ENCODE measurements around the gene PFKFB2.
A peak's percentile ranks its signal among the peaks of the same experiment; 100 is the strongest.

DNA sequence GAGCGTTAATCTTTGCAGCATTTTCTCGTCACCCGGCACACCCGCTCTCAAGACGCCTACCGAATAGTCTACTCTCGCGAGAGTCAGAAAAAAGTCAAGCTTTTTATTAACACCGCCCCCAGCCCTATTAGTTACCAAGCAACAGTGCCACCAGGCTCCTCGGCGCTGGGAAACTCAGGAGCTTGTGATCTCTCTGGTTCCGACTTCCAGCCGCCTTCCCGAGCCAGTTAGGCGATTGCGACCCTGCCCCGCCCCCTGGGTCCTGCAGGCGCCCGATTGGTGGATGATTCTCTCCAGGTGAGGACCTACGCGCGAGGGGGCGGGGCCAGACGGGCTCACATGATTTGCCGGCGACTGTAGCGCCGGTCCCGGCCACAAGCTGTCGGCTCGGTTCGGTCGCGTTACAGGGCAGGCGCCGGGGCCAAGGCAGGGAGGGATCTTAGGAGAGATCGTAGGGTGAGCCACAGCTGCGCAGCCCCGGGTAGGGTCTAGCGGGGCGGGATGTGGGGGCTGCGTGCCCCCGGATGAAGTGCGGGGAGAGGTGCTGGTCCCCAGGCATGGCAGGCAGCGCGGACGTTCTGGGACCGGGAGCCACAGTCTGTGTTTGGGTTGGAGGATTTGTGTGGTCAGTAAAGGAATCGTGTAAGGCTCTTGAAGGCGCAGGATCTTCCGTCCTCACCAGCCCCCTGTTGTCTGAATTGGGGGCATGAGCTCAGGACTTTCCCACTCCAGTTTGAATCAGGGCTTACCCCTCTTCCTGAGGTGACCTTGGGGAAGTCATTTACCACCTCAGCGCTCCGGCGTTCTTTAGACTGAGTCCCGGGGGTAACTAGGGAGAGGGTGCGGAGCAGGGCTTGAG lies at the start of gene PFKFB2:
- peak; percentile 25 for TF ChIP-seq POLR2A (IDR thresholded peaks at IDR 0.05)
- TF ChIP-seq, protein P1, sequence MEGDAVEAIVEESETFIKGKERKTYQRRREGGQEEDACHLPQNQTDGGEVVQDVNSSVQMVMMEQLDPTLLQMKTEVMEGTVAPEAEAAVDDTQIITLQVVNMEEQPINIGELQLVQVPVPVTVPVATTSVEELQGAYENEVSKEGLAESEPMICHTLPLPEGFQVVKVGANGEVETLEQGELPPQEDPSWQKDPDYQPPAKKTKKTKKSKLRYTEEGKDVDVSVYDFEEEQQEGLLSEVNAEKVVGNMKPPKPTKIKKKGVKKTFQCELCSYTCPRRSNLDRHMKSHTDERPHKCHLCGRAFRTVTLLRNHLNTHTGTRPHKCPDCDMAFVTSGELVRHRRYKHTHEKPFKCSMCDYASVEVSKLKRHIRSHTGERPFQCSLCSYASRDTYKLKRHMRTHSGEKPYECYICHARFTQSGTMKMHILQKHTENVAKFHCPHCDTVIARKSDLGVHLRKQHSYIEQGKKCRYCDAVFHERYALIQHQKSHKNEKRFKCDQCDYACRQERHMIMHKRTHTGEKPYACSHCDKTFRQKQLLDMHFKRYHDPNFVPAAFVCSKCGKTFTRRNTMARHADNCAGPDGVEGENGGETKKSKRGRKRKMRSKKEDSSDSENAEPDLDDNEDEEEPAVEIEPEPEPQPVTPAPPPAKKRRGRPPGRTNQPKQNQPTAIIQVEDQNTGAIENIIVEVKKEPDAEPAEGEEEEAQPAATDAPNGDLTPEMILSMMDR (IDR thresholded peaks at IDR 0.05), result peak in 2 of 3 experiments; percentile 32 to 53
